Stomach smooth muscle (tissue), 2 donors: ENCODE results near the gene CD300LB.
"Not testable (repeated sequence)": the region's sequence is repeated elsewhere in the genome, so short reads cannot be mapped to it uniquely, and the experiment has no call there.

Experiments
- H3K27ac ChIP-seq: one replicate; pipeline ENCODE4 v1.7.0; 2013; ENCODE audit warnings: mild to moderate bottlenecking, low read length, inconsistent platforms
- H3K27me3 ChIP-seq, 2 donors: one replicate each; pipeline ENCODE4 v1.7.0; 2013; ENCODE audit warnings: low read length in 2 of 2; ENCODE audit not compliant: insufficient read depth in 2 of 2, control insufficient read depth in 1 of 2
- H3K36me3 ChIP-seq, 2 donors: one replicate each; pipeline ENCODE4 v1.7.0; 2013; ENCODE audit warnings: low read length in 2 of 2; ENCODE audit not compliant: control insufficient read depth in 2 of 2, insufficient read depth in 2 of 2
- H3K4me1 ChIP-seq: one replicate; pipeline ENCODE4 v1.7.0; 2013; ENCODE audit warnings: low read length; ENCODE audit not compliant: control insufficient read depth, insufficient read depth
- H3K4me3 ChIP-seq, 2 donors: one replicate each; pipeline ENCODE4 v1.7.0; 2013; ENCODE audit warnings: low read length in 2 of 2
- H3K9ac ChIP-seq, 2 donors: one replicate each; pipeline ENCODE4 v1.7.0; 2013; ENCODE audit warnings: low read length in 2 of 2, mild to moderate bottlenecking in 1 of 2
- H3K9me3 ChIP-seq, 2 donors: one replicate each; pipeline ENCODE4 v1.7.0; 2013; ENCODE audit warnings: low read length in 2 of 2; ENCODE audit not compliant: control insufficient read depth in 2 of 2
- donor health status: healthy.
- donor health status: Pancreatic carcinoma.

The CD300LB gene

GRCh38 chr17:74531231-74531761 lies at the start of gene CD300LB:
Gene CD300LB (minus strand): TSS chr17:74531475. CDS start chr17:74531350, 125 bp downstream.
- peaks cover 0 to 2% of the 10 kb centered on the region in 2 donors for H3K27me3 ChIP-seq
- H3K9me3 ChIP-seq: no peaks in the 10 kb centered on the region
- H3K4me3 ChIP-seq: no peak within 1 kb of the TSS
- H3K4me1 ChIP-seq: no peaks in the 10 kb centered on the region
- no peak within 1 kb of the TSS for H3K27ac ChIP-seq
- no peak within 1 kb of the TSS for H3K9ac ChIP-seq
- no peaks in the 10 kb centered on the region for H3K36me3 ChIP-seq

- no peaks in the 10 kb centered on the region for H3K36me3 ChIP-seq
- H3K9ac ChIP-seq: no peak overlapping the region
- no peak overlapping the region for H3K4me3 ChIP-seq
- H3K27ac ChIP-seq: no peak overlapping the region
- H3K27me3 ChIP-seq: no peaks in the 10 kb centered on the region
- H3K4me1 ChIP-seq: peaks cover 2% of the 10 kb centered on the region
- H3K9me3 ChIP-seq: peaks cover 0 to 3% of the 10 kb centered on the region in 2 donors
Observed at GRCh38 chr17:74579900-74580299, 48.6 kb upstream of the CD300LB start.

GRCh38 chr17:74578979-74579378 lies 47.7 kb upstream of the CD300LB start:
- Histone ChIP-seq H3K4me3 (no peak overlapping the region), H3K27ac (no peak overlapping the region), H3K9me3 (peaks cover 0 to 1% of the 10 kb centered on the region in 2 donors), H3K27me3 (peaks cover 0 to 2% of the 10 kb centered on the region in 2 donors), H3K9ac (no peak overlapping the region), H3K4me1 (peaks cover 2% of the 10 kb centered on the region), H3K36me3 (no peaks in the 10 kb centered on the region)

GRCh38 chr17:74574489-74575142 lies 43.3 kb upstream of the CD300LB start:
- peaks cover 0 to 3% of the 10 kb centered on the region in 2 donors for H3K9me3 ChIP-seq
- no peaks in the 10 kb centered on the region for H3K4me1 ChIP-seq

GRCh38 chr17:74573635-74574034 lies 42.4 kb upstream of the CD300LB start:
- H3K36me3 ChIP-seq, H3K27ac ChIP-seq, H3K9ac ChIP-seq, H3K27me3 ChIP-seq, H3K9me3 ChIP-seq, H3K4me3 ChIP-seq, H3K4me1 ChIP-seq: not testable (repeated sequence)

More at GRCh38 chr17:74574489-74575142, 43.3 kb upstream of the CD300LB start:
- no peaks in the 10 kb centered on the region for H3K36me3 ChIP-seq
- peaks cover 0 to 2% of the 10 kb centered on the region in 2 donors for H3K27me3 ChIP-seq
- H3K4me3 ChIP-seq: no peak overlapping the region
- no peak overlapping the region for H3K9ac ChIP-seq
- H3K27ac ChIP-seq: no peak overlapping the region

- H3K4me3 ChIP-seq: no peak overlapping the region
Observed at GRCh38 chr17:74573169-74573568, 41.9 kb upstream of the CD300LB start.

GRCh38 chr17:74571621-74572270 lies 40.5 kb upstream of the CD300LB start:
- no peaks in the 10 kb centered on the region for H3K36me3 ChIP-seq
- no peak overlapping the region for H3K9ac ChIP-seq
- peaks cover 0 to 3% of the 10 kb centered on the region in 2 donors for H3K9me3 ChIP-seq
- no peak overlapping the region for H3K4me3 ChIP-seq
- H3K27ac ChIP-seq: no peak overlapping the region
- H3K27me3 ChIP-seq: peaks cover 0 to 2% of the 10 kb centered on the region in 2 donors
- no peaks in the 10 kb centered on the region for H3K4me1 ChIP-seq

More at GRCh38 chr17:74573169-74573568, 41.9 kb upstream of the CD300LB start:
- Histone ChIP-seq H3K36me3 (no peaks in the 10 kb centered on the region), H3K4me1 (no peaks in the 10 kb centered on the region), H3K9ac (no peak overlapping the region), H3K9me3 (peaks cover 0 to 3% of the 10 kb centered on the region in 2 donors), H3K27ac (no peak overlapping the region), H3K27me3 (peaks cover 0 to 2% of the 10 kb centered on the region in 2 donors)

GRCh38 chr17:74569020-74570003 lies 38.0 kb upstream of the CD300LB start:
- Histone ChIP-seq H3K36me3 (no peaks in the 10 kb centered on the region), H3K9ac (no peak overlapping the region), H3K9me3 (peaks cover 0 to 3% of the 10 kb centered on the region in 2 donors), H3K27ac (no peak overlapping the region), H3K4me1 (no peaks in the 10 kb centered on the region), H3K27me3 (no peaks in the 10 kb centered on the region), H3K4me3 (no peak overlapping the region)

- H3K9ac ChIP-seq: no peak overlapping the region
- H3K27ac ChIP-seq: no peak overlapping the region
- H3K4me3 ChIP-seq: no peak overlapping the region
- H3K36me3 ChIP-seq: no peaks in the 10 kb centered on the region
- H3K9me3 ChIP-seq: peaks cover 0 to 3% of the 10 kb centered on the region in 2 donors
- no peaks in the 10 kb centered on the region for H3K4me1 ChIP-seq
- H3K27me3 ChIP-seq: peaks cover 0 to 3% of the 10 kb centered on the region in 2 donors
Observed at GRCh38 chr17:74568106-74568873, 37.0 kb upstream of the CD300LB start.

- no peaks in the 10 kb centered on the region for H3K4me1 ChIP-seq
- H3K9me3 ChIP-seq: peaks cover 0 to 3% of the 10 kb centered on the region in 2 donors
- H3K27me3 ChIP-seq: peaks cover 0 to 6% of the 10 kb centered on the region in 2 donors
- H3K9ac ChIP-seq: no peak within 1 kb of the TSS
- H3K27ac ChIP-seq: no peak within 1 kb of the TSS
- no peaks in the 10 kb centered on the region for H3K36me3 ChIP-seq
- no peak within 1 kb of the TSS for H3K4me3 ChIP-seq
Observed at GRCh38 chr17:74567397-74567796, 36.1 kb upstream of the CD300LB start, which contains the start of gene CD300H. Gene CD300H (minus strand): TSS chr17:74567509.
